Measurements from ENCODE around the gene UTP14C.

DNA sequence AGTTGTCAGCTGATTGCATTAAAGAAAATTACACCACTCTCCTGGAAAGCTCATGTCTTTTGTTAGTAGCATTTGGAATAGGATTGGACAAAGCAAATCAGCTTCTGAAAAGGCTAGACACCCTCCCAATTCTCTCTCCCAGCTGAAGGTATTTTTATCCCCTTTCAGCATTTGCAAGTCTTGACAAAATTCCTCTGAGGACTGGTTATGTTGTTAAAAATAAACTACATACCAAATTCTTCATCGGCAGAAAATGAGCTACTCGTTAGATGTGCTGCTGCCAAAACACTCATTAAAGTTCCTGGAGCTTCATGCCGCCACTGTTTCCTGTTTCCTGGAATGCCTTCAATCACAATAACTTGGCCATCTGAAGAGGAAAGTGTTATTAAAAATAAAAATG, 37.1 kb downstream of the UTP14C start:
- TF ChIP-seq EZH2 (IDR thresholded peaks at IDR 0.05) (no peak), POLR2AphosphoS5 (IDR thresholded peaks at IDR 0.05; ENCODE audit: borderline replicate concordance, low read depth, low read length) (no peak)

Data from SK-N-MC (cell line).